ENCODE data around the gene SYTL4. TPM values are rescaled to one million over a fixed set of nuclear protein-coding genes. Genes with fewer than 3 reads are reported as not detected.

Gene SYTL4
- total and polyA plus RNA-seq, 2 of the 13 experiments (the other 11 are each of a cell fraction or from before 2014, with no cell fraction given), result 0.41 to 0.73 TPM

DNA sequence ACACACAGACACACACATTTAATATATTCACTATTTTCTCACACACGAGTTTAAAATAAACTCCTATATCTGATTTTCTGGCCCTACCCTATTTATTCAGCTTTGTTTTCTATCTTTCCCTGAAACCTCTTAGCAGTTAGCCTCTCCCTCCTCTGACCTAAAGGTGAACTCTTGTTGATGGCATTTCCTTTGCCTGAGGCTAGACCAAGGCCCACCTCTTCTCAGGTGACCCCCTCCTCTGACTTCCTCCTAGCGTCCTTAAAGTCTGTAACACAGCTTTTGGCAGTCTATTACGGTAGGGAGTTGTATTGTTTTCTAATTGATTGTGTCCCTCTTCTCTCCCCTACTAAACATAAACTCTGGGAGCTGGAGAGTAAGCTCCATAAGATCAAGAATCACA is 89.6 kb downstream of the SYTL4 start (continued):
- TF ChIP-seq ZNF672 (CRISPR knock-in tag; IDR thresholded peaks at IDR 0.05) (no peak), FOXP1 (IDR thresholded peaks at IDR 0.05) (no peak), FOXP1 (CRISPR knock-in tag; IDR thresholded peaks at IDR 0.05) (no peak), MAZ (IDR thresholded peaks at IDR 0.05; ENCODE audit: borderline replicate concordance, low read depth, low read length) (no peak), MAZ (CRISPR knock-in tag; IDR thresholded peaks at IDR 0.05; ENCODE audit: low read depth) (no peak), ZNF468 (CRISPR knock-in tag; IDR thresholded peaks at IDR 0.05) (no peak), ZNF3 (CRISPR knock-in tag; IDR thresholded peaks at IDR 0.05) (no peak), IKZF1 (IDR thresholded peaks at IDR 0.05) (no peak)
- TF ChIP-seq, protein P1, sequence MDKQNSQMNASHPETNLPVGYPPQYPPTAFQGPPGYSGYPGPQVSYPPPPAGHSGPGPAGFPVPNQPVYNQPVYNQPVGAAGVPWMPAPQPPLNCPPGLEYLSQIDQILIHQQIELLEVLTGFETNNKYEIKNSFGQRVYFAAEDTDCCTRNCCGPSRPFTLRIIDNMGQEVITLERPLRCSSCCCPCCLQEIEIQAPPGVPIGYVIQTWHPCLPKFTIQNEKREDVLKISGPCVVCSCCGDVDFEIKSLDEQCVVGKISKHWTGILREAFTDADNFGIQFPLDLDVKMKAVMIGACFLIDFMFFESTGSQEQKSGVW (CRISPR knock-in tag; IDR thresholded peaks at IDR 0.05; ENCODE audit: borderline replicate concordance), result no peak
- TF ChIP-seq, protein P2, sequence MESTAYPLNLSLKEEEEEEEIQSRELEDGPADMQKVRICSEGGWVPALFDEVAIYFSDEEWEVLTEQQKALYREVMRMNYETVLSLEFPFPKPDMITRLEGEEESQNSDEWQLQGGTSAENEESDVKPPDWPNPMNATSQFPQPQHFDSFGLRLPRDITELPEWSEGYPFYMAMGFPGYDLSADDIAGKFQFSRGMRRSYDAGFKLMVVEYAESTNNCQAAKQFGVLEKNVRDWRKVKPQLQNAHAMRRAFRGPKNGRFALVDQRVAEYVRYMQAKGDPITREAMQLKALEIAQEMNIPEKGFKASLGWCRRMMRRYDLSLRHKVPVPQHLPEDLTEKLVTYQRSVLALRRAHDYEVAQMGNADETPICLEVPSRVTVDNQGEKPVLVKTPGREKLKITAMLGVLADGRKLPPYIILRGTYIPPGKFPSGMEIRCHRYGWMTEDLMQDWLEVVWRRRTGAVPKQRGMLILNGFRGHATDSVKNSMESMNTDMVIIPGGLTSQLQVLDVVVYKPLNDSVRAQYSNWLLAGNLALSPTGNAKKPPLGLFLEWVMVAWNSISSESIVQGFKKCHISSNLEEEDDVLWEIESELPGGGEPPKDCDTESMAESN (CRISPR knock-in tag; conservative IDR thresholded peaks at IDR 0.05), result no peak
- TF ChIP-seq, protein P3, sequence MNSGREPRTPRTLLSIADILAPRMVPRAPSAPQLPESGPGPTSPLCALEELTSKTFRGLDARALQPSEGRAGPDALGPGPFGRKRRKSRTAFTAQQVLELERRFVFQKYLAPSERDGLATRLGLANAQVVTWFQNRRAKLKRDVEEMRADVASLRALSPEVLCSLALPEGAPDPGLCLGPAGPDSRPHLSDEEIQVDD (CRISPR knock-in tag; IDR thresholded peaks at IDR 0.05; ENCODE audit: borderline replicate concordance), result no peak
- TF ChIP-seq, protein P4, sequence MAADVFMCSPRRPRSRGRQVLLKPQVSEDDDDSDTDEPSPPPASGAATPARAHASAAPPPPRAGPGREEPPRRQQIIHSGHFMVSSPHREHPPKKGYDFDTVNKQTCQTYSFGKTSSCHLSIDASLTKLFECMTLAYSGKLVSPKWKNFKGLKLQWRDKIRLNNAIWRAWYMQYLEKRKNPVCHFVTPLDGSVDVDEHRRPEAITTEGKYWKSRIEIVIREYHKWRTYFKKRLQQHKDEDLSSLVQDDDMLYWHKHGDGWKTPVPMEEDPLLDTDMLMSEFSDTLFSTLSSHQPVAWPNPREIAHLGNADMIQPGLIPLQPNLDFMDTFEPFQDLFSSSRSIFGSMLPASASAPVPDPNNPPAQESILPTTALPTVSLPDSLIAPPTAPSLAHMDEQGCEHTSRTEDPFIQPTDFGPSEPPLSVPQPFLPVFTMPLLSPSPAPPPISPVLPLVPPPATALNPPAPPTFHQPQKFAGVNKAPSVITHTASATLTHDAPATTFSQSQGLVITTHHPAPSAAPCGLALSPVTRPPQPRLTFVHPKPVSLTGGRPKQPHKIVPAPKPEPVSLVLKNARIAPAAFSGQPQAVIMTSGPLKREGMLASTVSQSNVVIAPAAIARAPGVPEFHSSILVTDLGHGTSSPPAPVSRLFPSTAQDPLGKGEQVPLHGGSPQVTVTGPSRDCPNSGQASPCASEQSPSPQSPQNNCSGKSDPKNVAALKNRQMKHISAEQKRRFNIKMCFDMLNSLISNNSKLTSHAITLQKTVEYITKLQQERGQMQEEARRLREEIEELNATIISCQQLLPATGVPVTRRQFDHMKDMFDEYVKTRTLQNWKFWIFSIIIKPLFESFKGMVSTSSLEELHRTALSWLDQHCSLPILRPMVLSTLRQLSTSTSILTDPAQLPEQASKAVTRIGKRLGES (CRISPR knock-in tag; IDR thresholded peaks at IDR 0.05; ENCODE audit: borderline replicate concordance), result no peak

All from HepG2 (cell line).